Muscle of leg (tissue), 11 donors: ENCODE results near the gene NREP. TPM values are rescaled to one million over a fixed set of nuclear protein-coding genes. Genes with fewer than 3 reads are reported as not detected.

Source experiments
- DNase-seq: peaks from one replicate; pipeline ENCODE4 v3.0.0; 2013
- H3K27ac ChIP-seq: one replicate; pipeline ENCODE4 v1.5.1; 2013; ENCODE audit warnings: mild to moderate bottlenecking, low read length, control low read depth
- H3K27me3 ChIP-seq: one replicate; pipeline ENCODE4 v1.6.1; 2013; ENCODE audit warnings: low read length; ENCODE audit not compliant: control insufficient read depth, insufficient read depth
- H3K36me3 ChIP-seq: one replicate; pipeline ENCODE4 v1.6.1; 2013; ENCODE audit warnings: low read length; ENCODE audit not compliant: control insufficient read depth, insufficient read depth
- H3K4me1 ChIP-seq: one replicate; pipeline ENCODE4 v1.6.1; 2013; ENCODE audit warnings: low read length; ENCODE audit not compliant: control insufficient read depth, insufficient read depth
- H3K4me3 ChIP-seq: one replicate; pipeline ENCODE4 v1.5.1; 2013; ENCODE audit warnings: low read length, control low read depth
- H3K9me3 ChIP-seq: replicated peaks from 2 replicates; pipeline ENCODE4 v1.6.1; 2013; ENCODE audit warnings: low read depth, low read length; ENCODE audit not compliant: control insufficient read depth
- WGBS: methylation state at CpG from one replicate; pipeline ENCODE4 v1.1.5; 2013; ENCODE audit warnings: missing lambda C conversion rate; ENCODE audit not compliant: insufficient coverage; 5-methylcytosine and 5-hydroxymethylcytosine counted together
- polyA plus RNA-seq, 8 donors: library from polyadenylated mRNA; unstranded; fragments of 120-200 nt; gene quantifications; one replicate each; pipeline versions ENCODE4 v1.2.1 to v1.2.3, GENCODE V29; 2013; ENCODE audit warnings: inconsistent platforms in 1 of 8, low replicate concordance in 1 of 8; ENCODE audit not compliant: insufficient read length in 8 of 8, insufficient read depth in 1 of 8
- total RNA-seq: library from RNA; stranded (reverse); fragments of 120-200 nt; gene quantifications from one replicate; pipeline ENCODE4 v1.2.4, GENCODE V29; 2013

NREP gene
- total and polyA plus RNA-seq, 9 donors, result 230 to 393 (median 338) TPM

GRCh38 chr5:111743512-111743911 is 13.5 kb downstream of the NREP start:
- DNase-seq, result peak; percentile 69
- Histone ChIP-seq H3K4me3 (no peak overlapping the region), H3K36me3 (peaks cover 8% of the 10 kb centered on the region), H3K27ac (peak overlapping the region; percentile 87), H3K4me1 (peaks cover 26% of the 10 kb centered on the region), H3K27me3 (no peaks in the 10 kb centered on the region), H3K9me3 (no peaks in the 10 kb centered on the region)
- WGBS, result no CpG with 5 or more reads among the region's 2 CpGs

- 9% methylated on average over 7 of the region's 10 CpGs for WGBS
- no peak overlapping the region for H3K4me3 ChIP-seq
These were observed 14.6 kb downstream of the NREP start for GRCh38 chr5:111742177-111742994.

GRCh38 chr5:111741278-111741677 is 15.7 kb downstream of the NREP start:
- H3K4me3 ChIP-seq, result no peak overlapping the region
- no peaks in the 10 kb centered on the region for H3K27me3 ChIP-seq
- H3K36me3 ChIP-seq, result peaks cover 11% of the 10 kb centered on the region
- H3K27ac ChIP-seq, result peak overlapping the region; percentile 87
- peaks cover 32% of the 10 kb centered on the region for H3K4me1 ChIP-seq
- DNase-seq, result peak; percentile 84
- no peaks in the 10 kb centered on the region for H3K9me3 ChIP-seq
- WGBS, result 20% methylated on average over 2 of the region's 3 CpGs

More at GRCh38 chr5:111742177-111742994, 14.6 kb downstream of the NREP start:
- H3K27ac ChIP-seq, result peak overlapping the region; percentile 87
- peak; percentile 96 for DNase-seq
- H3K9me3 ChIP-seq, result no peaks in the 10 kb centered on the region
- no peaks in the 10 kb centered on the region for H3K27me3 ChIP-seq
- peaks cover 31% of the 10 kb centered on the region for H3K4me1 ChIP-seq
- peaks cover 8% of the 10 kb centered on the region for H3K36me3 ChIP-seq

GRCh38 chr5:111739416-111739815 is 17.6 kb downstream of the NREP start:
- Histone ChIP-seq H3K4me3 (no peak overlapping the region), H3K27me3 (no peaks in the 10 kb centered on the region), H3K36me3 (peaks cover 13% of the 10 kb centered on the region), H3K27ac (no peak overlapping the region), H3K9me3 (no peaks in the 10 kb centered on the region), H3K4me1 (peaks cover 35% of the 10 kb centered on the region)
- no peak for DNase-seq
- no CpG with 5 or more reads among the region's 3 CpGs for WGBS

DNA sequence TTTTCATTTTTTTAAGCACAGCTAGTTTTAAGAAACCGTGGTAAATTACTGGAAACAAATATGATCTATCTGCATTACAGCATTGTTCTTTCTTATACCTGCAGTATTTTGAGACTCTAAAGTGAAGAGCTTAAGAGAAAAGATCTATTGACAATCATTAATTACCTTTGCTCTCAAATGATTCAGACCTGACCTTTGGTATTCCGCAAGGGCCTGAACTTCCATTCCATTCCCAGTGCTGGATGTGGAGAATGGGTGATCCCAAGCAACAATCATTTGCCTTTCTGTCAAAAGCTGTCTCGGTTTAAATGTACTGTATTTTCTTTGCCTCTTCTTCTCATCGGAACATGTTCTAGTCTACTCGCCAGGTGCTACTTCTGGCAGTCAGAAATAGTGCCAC is 18.9 kb downstream of the NREP start:
- no peak for DNase-seq
- Histone ChIP-seq H3K4me1 (peaks cover 38% of the 10 kb centered on the region), H3K36me3 (peaks cover 23% of the 10 kb centered on the region), H3K9me3 (no peaks in the 10 kb centered on the region), H3K27ac (peak overlapping the region; percentile 30), H3K4me3 (no peak overlapping the region), H3K27me3 (no peaks in the 10 kb centered on the region)
- WGBS, result 85% methylated on average over 3 of the region's 5 CpGs

DNA sequence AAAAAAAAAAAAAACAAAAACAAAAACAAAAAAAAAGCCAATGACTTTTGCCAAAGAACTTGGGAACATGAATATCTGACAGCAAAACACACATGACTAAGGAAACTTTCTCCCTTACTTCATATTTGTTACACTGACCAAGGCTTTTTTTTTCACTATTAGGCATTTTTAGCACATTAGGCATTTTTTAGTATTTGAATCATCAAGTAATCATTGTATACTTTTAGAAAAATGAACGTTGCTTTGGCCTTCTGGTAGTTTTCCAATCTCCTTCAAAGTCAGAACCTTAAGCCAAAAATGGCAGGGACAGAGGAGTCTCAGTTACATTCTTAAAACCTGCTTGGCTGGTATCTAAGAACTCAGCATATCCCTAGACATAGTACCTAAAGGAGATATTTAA is 19.3 kb downstream of the NREP start:
- no peaks in the 10 kb centered on the region for H3K9me3 ChIP-seq
- H3K36me3 ChIP-seq, result peaks cover 25% of the 10 kb centered on the region
- peaks cover 37% of the 10 kb centered on the region for H3K4me1 ChIP-seq
- H3K27ac ChIP-seq, result peak overlapping the region; percentile 30
- DNase-seq, result peak; percentile 66
- WGBS, result no CpG with 5 or more reads among the region's 1 CpG
- no peaks in the 10 kb centered on the region for H3K27me3 ChIP-seq
- H3K4me3 ChIP-seq, result no peak overlapping the region

DNA sequence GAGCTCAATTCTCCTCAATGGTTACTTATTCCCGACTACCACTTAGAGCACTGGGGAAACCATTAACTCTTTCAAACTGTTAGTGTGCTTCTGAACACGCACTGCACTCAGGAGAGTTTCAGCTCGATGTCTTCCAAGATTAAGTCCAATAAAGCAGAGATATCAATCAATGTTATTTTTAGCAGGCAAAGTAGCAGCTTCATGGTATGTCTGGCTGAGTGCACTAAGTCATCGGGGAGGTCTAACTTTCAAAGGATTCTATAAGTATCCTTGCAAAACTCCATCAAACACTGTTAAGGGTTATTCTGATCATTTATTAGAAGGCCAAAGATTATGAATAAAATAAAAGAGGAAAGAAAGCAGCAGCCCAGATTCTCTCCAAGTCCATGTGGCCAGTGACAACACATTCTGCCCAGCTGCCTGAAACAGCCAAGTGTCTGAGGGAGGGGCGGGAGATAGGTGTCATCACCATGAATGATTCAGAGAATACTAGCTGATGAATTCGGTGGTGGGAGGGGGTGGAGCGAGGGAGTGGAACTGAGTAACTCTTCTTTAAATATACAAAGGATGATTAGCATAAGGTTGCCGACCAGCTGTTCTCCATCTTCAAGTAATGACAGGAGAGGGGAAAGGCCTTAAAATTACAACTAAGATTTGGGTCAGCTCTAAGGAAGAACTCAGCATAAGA is 21.3 kb downstream of the NREP start:
- DNase-seq, result peak; percentile 78
- Histone ChIP-seq H3K9me3 (no peaks in the 10 kb centered on the region), H3K4me1 (peaks cover 22% of the 10 kb centered on the region), H3K27me3 (no peaks in the 10 kb centered on the region), H3K4me3 (no peak overlapping the region), H3K27ac (peak overlapping the region; percentile 74), H3K36me3 (peaks cover 35% of the 10 kb centered on the region)
- WGBS, result 64% methylated on average over 2 of the region's 8 CpGs

DNA sequence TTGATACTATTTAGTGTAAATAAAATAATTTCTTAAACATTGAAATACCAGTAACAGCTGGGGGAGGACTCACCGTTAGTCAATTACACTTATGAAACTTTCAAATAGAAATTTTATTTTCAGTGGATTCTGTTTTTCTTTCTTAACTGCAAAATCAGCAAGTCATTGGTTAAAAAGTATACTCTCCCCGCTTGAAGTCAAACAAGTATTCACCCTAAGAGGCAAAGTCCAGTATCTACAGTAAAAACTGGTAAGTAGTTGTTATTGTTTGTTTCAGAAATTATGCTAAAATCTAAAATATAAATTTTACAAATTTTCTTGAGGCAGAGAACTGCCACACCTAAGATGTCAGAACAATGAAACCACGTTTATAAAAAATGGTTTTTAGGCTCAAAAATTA is 22.4 kb downstream of the NREP start:
- no peak overlapping the region for H3K4me3 ChIP-seq
- H3K27ac ChIP-seq, result no peak overlapping the region
- WGBS, result no CpG with 5 or more reads among the region's 3 CpGs
- peaks cover 22% of the 10 kb centered on the region for H3K4me1 ChIP-seq
- H3K9me3 ChIP-seq, result no peaks in the 10 kb centered on the region
- DNase-seq, result no peak
- H3K36me3 ChIP-seq, result peaks cover 39% of the 10 kb centered on the region
- no peaks in the 10 kb centered on the region for H3K27me3 ChIP-seq

- no peaks in the 10 kb centered on the region for H3K9me3 ChIP-seq
- WGBS, result 70% methylated on average over 3 of the region's 6 CpGs
- H3K27me3 ChIP-seq, result no peaks in the 10 kb centered on the region
- DNase-seq, result peak; percentile 30
- H3K4me1 ChIP-seq, result peaks cover 18% of the 10 kb centered on the region
- H3K4me3 ChIP-seq, result no peak overlapping the region
- H3K36me3 ChIP-seq, result peaks cover 36% of the 10 kb centered on the region
- H3K27ac ChIP-seq, result no peak overlapping the region
These were observed 23.0 kb downstream of the NREP start for GRCh38 chr5:111734013-111734412.

DNA sequence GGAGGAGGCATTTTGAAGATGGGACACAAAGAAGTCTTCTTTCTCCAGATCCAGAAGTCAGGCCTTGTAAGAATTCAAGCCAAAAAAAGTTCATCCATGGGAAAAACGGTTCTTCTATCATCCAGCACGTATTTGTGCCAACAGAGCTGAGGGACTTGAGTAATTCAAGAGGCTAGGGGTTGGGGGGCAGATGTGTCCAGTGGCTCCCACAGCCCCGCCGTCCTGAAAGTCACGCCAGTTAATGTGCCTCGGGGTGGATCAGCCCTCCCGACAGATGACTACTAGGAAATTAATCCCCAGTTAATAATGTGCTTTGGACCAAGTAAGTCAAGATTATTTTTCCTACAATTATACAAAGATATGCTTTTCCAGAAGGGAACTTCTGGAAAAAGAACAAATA is 23.4 kb downstream of the NREP start:
- Histone ChIP-seq H3K36me3 (peaks cover 40% of the 10 kb centered on the region), H3K27me3 (no peaks in the 10 kb centered on the region), H3K4me3 (no peak overlapping the region), H3K27ac (no peak overlapping the region), H3K4me1 (peaks cover 17% of the 10 kb centered on the region), H3K9me3 (no peaks in the 10 kb centered on the region)
- WGBS, result no CpG with 5 or more reads among the region's 7 CpGs
- DNase-seq, result peak; percentile 37
